Lower lobe of right lung (tissue), 2 donors: ENCODE data around the gene LAMP1. TPM values are rescaled to one million over a fixed set of nuclear protein-coding genes. Genes with fewer than 3 reads are reported as not detected.
"Not testable (repeated sequence)": the region's sequence is repeated elsewhere in the genome, so short reads cannot be mapped to it uniquely, and the experiment has no call there.

Experiments
- ATAC-seq, 2 donors: fragments of 200-7000 bp; cut with Tn5 transposase; one replicate each; pipeline ENCODE4 v1.9.1; 2020 to 2022; ENCODE audit warnings: mild to moderate bottlenecking in 2 of 2, moderate library complexity in 2 of 2
- DNase-seq: peaks from one replicate; pipeline ENCODE4 v3.0.0-alpha.2; 2020
- H3K27ac ChIP-seq: fragments of 200-600 bp; one replicate; pipeline ENCODE4 v1.8.0; 2022
- H3K27me3 ChIP-seq: fragments of 200-600 bp; one replicate; pipeline ENCODE4 v1.8.0; 2022; ENCODE audit warnings: low read depth
- H3K36me3 ChIP-seq: fragments of 200-600 bp; one replicate; pipeline ENCODE4 v1.8.0; 2022; ENCODE audit warnings: mild to moderate bottlenecking
- H3K4me1 ChIP-seq: fragments of 200-600 bp; one replicate; pipeline ENCODE4 v1.8.0; 2022
- H3K4me3 ChIP-seq: fragments of 200-600 bp; one replicate; pipeline ENCODE4 v1.8.0; 2022; ENCODE audit warnings: mild to moderate bottlenecking
- H3K9me3 ChIP-seq: fragments of 200-600 bp; one replicate; pipeline ENCODE4 v1.8.0; 2022
- intact Hi-C: fragments of 100-400 bp; cut with DNase I; formaldehyde crosslinking; loops from one replicate; pipeline ENCODE4 v1.11.0; 2022
- total RNA-seq: library from RNA; stranded (reverse); fragmentation: NEBNext Ultra II Directional; extraction: Animal tissue kit (Norgen Biotek cat#: 25700); gene quantifications from one replicate; pipeline ENCODE4 v1.2.1, GENCODE V29; 2021
- TF ChIP-seq, protein P1 (sequence below): fragments of 200-600 bp; IDR thresholded peaks from one replicate; pipeline ENCODE4 v1.8.0; 2022; ENCODE audit warnings: antibody characterized with exemption, mild to moderate bottlenecking
- donor health status: DM: no; HTN: yes; CAD: no; lungs with severe emphysema.

Gene LAMP1
- total RNA-seq, 1 donor from 2014 or later: 353 TPM

DNA sequence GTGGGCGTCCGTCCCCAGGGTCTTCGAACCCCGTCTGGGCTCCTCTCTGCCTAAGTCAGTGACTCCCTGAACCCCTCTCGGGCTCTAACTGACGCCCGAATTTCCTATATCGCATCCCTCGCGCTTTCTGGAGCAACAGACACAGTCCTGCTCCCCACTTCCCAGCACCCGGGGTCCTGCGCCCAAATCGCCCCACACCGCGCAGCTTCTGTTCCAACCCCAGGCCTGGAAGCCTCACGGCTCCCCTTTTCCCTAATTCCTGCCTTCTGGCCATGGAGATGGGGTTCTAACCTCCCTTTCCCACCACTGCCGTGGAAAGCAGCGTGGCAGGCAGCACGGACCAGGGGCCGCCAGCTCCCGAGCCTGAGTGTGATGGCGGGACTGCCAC lies 68.5 kb downstream of the LAMP1 start:
- H3K27me3 ChIP-seq: peaks cover 25% of the 10 kb centered on the region
- ATAC-seq (no peak), DNase-seq (no peak)
- TF ChIP-seq, protein P1, sequence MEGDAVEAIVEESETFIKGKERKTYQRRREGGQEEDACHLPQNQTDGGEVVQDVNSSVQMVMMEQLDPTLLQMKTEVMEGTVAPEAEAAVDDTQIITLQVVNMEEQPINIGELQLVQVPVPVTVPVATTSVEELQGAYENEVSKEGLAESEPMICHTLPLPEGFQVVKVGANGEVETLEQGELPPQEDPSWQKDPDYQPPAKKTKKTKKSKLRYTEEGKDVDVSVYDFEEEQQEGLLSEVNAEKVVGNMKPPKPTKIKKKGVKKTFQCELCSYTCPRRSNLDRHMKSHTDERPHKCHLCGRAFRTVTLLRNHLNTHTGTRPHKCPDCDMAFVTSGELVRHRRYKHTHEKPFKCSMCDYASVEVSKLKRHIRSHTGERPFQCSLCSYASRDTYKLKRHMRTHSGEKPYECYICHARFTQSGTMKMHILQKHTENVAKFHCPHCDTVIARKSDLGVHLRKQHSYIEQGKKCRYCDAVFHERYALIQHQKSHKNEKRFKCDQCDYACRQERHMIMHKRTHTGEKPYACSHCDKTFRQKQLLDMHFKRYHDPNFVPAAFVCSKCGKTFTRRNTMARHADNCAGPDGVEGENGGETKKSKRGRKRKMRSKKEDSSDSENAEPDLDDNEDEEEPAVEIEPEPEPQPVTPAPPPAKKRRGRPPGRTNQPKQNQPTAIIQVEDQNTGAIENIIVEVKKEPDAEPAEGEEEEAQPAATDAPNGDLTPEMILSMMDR: no peak
- H3K9me3 ChIP-seq: no peaks in the 10 kb centered on the region
- H3K36me3 ChIP-seq: no peaks in the 10 kb centered on the region
- intact Hi-C loops: no loop called here
- H3K4me1 ChIP-seq: peaks cover 21% of the 10 kb centered on the region
- H3K4me3 ChIP-seq: no peak overlapping the region
- H3K27ac ChIP-seq: no peak overlapping the region

DNA sequence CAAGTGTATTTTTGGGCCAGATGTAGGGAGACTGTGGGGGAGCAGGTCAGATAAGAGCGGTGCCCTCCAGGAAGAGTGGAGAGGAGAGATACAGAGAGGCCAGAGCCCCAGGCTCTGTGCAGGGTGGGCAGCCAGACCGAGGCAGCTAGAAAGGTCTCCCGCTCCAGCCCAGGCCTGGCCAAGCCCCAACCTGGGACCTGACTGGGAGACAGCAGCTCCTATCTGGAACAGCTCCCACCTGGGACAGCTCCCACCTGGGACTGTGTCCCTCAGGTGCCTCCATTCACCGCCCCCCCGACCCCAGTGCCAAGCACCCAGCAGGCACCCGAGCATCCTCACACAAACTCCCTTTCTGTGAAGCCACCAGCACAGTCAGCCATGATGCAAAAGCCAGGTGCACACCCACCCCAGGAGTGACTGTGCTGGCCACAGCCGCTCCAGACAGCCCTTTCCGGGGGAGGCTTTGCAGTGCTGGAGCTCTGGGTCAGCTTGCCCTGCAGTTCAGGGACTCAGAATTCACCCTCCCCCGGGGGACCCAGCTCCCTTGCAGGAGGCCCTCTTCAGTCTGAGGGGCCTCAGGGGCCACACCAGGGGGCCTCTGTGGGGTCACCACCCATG lies 69.0 kb downstream of the LAMP1 start:
- ATAC-seq: no peak
- Histone ChIP-seq H3K36me3 (no peaks in the 10 kb centered on the region), H3K9me3 (no peaks in the 10 kb centered on the region), H3K4me3 (no peak overlapping the region), H3K27ac (no peak overlapping the region), H3K4me1 (peaks cover 21% of the 10 kb centered on the region), H3K27me3 (peaks cover 25% of the 10 kb centered on the region)
- no peak for DNase-seq
- TF ChIP-seq, protein P1: no peak
- intact Hi-C loops: no loop called here

DNA sequence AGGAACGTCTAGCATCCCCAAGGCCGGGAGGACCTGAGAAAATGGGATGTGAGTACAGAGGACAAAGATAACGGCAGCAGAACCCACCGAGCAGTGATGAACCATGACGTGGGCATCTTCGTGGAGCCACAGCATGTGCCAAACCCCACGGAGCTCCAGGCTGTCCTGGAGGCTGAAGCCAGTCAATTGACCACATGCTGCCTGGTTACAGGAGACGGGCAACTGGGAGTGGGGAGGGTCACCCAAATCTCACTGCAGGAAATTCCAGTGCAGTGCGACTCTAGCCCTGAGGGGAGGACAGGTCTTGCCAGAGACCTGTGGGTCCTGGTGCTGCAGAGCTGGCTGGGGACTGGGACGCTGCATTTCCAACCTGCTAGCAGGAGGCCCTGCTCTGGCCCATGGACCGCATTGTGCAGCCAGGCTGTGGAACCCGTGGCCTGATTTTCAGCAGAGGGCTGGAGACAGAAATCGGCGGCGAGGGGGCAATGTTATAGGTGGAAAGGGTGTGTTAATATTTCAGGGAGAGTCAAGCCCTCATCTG lies 70.1 kb downstream of the LAMP1 start:
- intact Hi-C loops: no loop called here
- H3K4me1 ChIP-seq: peaks cover 21% of the 10 kb centered on the region
- no peak overlapping the region for H3K4me3 ChIP-seq
- no peaks in the 10 kb centered on the region for H3K9me3 ChIP-seq
- H3K27ac ChIP-seq: no peak overlapping the region
- TF ChIP-seq, protein P1: no peak
- ATAC-seq: no peak
- peaks cover 23% of the 10 kb centered on the region for H3K27me3 ChIP-seq
- no peaks in the 10 kb centered on the region for H3K36me3 ChIP-seq
- peak; percentile 39 for DNase-seq

DNA sequence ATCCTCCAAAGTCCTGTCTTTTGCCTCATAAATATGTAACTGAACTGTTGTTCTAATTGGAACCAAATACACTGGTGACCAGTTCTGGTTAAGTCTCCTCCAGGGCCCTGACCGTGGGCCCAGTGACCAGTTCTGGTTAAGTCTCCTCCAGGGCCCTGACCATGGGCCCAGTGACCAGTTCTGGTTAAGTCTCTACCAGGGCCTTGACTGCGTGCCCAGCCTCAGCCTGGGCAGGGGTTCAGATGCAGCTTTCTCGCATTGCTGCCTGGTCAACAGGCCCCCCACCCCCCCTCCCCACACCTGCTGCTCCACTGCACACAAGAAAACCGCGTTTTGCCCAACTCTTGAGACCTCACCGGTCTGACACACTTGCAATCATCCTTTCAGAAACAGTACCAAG lies 70.7 kb downstream of the LAMP1 start:
- Histone ChIP-seq H3K4me1 (peaks cover 16% of the 10 kb centered on the region), H3K27me3 (peaks cover 16% of the 10 kb centered on the region), H3K4me3 (no peak overlapping the region), H3K9me3 (no peaks in the 10 kb centered on the region), H3K27ac (no peak overlapping the region), H3K36me3 (no peaks in the 10 kb centered on the region)
- intact Hi-C loops: no loop called here
- DNase-seq (peak; percentile 42), ATAC-seq (no peak)
- TF ChIP-seq, protein P1: no peak

DNA sequence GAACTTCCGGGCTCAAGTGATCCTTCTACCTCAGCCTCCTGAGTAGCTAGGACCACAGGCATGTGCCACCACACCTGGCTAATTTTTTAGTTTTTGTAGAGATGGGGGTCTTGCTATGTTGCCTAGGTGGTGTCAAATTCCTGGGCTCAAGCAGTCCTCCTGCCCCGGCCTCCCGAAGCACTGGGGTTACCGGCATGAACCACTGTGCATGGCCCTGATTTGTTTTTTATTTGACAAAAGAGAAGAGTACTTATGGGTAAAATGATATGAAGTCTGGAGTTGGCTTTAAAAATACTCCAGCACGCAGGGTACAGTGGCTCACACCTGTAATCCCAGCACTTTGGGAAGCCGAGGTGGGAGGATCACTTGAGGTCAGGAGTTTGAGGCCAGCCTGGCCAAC lies 71.3 kb downstream of the LAMP1 start:
- H3K27ac ChIP-seq, DNase-seq, H3K36me3 ChIP-seq, ATAC-seq, H3K4me3 ChIP-seq, H3K9me3 ChIP-seq, intact Hi-C loops: not testable (repeated sequence)
- Histone ChIP-seq H3K27me3 (peaks cover 10% of the 10 kb centered on the region), H3K4me1 (peaks cover 11% of the 10 kb centered on the region)

DNA sequence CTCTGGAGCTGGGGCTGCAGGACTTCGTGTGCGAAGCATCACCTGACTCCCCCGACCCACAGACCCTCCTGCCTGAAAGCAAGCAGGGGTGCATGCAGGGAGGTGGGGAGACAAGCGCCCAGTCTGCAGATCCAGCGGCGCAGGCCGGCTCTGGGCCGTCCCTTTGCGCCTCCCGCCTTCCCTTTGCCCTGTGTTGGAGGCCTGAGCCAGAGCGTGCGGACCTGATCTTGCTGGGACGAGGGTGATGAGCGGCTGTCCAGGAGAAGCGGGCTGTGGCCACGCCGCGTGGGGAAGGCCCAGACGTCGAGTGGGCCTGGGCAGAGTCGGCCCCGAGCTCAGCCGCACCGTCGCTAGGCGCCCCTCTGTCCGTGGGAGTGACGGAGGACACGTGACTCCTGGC lies 72.2 kb downstream of the LAMP1 start:
- Histone ChIP-seq H3K9me3 (no peaks in the 10 kb centered on the region), H3K36me3 (no peaks in the 10 kb centered on the region), H3K4me3 (no peak overlapping the region), H3K27me3 (peaks cover 6% of the 10 kb centered on the region), H3K27ac (no peak overlapping the region), H3K4me1 (peaks cover 7% of the 10 kb centered on the region)
- intact Hi-C loops: no loop called here
- TF ChIP-seq, protein P1: no peak
- peak; percentile 41 for DNase-seq
- ATAC-seq: no peak
